ENCODE measurements around the gene MAP3K2.
A peak's percentile ranks its signal among the peaks of the same experiment; 100 is the strongest.

Gene MAP3K2

GRCh38 chr2:127397568-127398238 lies 9.9 kb upstream of the MAP3K2 start:
- H3K27me3 ChIP-seq (ENCODE audit: control insufficient read depth, insufficient read depth, low read length), result no peaks in the 10 kb centered on the region
- peaks cover 8% of the 10 kb centered on the region for H3K4me1 ChIP-seq (ENCODE audit: control insufficient read depth, insufficient read depth, low read length)
- no peak overlapping the region for H3K9ac ChIP-seq (ENCODE audit: low read length)
- H3K4me3 ChIP-seq (ENCODE audit: low read length), result no peak overlapping the region
- no peaks in the 10 kb centered on the region for H3K36me3 ChIP-seq (ENCODE audit: control insufficient read depth, insufficient read depth, low read length)
- no peak overlapping the region for H3K27ac ChIP-seq (ENCODE audit: low read depth, low read length)

- Histone ChIP-seq H3K36me3 (ENCODE audit: control insufficient read depth, insufficient read depth, low read length) (no peaks in the 10 kb centered on the region), H3K4me1 (ENCODE audit: control insufficient read depth, insufficient read depth, low read length) (peaks cover 3% of the 10 kb centered on the region), H3K4me3 (ENCODE audit: low read length) (no peak overlapping the region), H3K9ac (ENCODE audit: low read length) (no peak overlapping the region), H3K27me3 (ENCODE audit: control insufficient read depth, insufficient read depth, low read length) (no peaks in the 10 kb centered on the region), H3K27ac (ENCODE audit: low read depth, low read length) (no peak overlapping the region)
Observed at GRCh38 chr2:127394492-127394891, 6.7 kb upstream of the MAP3K2 start.

GRCh38 chr2:127392828-127393578 lies 5.2 kb upstream of the MAP3K2 start:
- Histone ChIP-seq H3K4me1 (ENCODE audit: control insufficient read depth, insufficient read depth, low read length) (no peaks in the 10 kb centered on the region), H3K4me3 (ENCODE audit: low read length) (no peak overlapping the region), H3K9ac (ENCODE audit: low read length) (no peak overlapping the region), H3K27ac (ENCODE audit: low read depth, low read length) (no peak overlapping the region), H3K27me3 (ENCODE audit: control insufficient read depth, insufficient read depth, low read length) (no peaks in the 10 kb centered on the region), H3K36me3 (ENCODE audit: control insufficient read depth, insufficient read depth, low read length) (no peaks in the 10 kb centered on the region)

GRCh38 chr2:127392133-127392827 lies 4.5 kb upstream of the MAP3K2 start:
- Histone ChIP-seq H3K9ac (ENCODE audit: low read length) (no peak overlapping the region), H3K4me3 (ENCODE audit: low read length) (no peak overlapping the region), H3K27ac (ENCODE audit: low read depth, low read length) (no peak overlapping the region), H3K4me1 (ENCODE audit: control insufficient read depth, insufficient read depth, low read length) (no peaks in the 10 kb centered on the region), H3K36me3 (ENCODE audit: control insufficient read depth, insufficient read depth, low read length) (no peaks in the 10 kb centered on the region), H3K27me3 (ENCODE audit: control insufficient read depth, insufficient read depth, low read length) (no peaks in the 10 kb centered on the region)

- H3K9ac ChIP-seq (ENCODE audit: low read length), result no peak overlapping the region
- H3K36me3 ChIP-seq (ENCODE audit: control insufficient read depth, insufficient read depth, low read length), result no peaks in the 10 kb centered on the region
- H3K4me1 ChIP-seq (ENCODE audit: control insufficient read depth, insufficient read depth, low read length), result peaks cover 3% of the 10 kb centered on the region
- H3K27me3 ChIP-seq (ENCODE audit: control insufficient read depth, insufficient read depth, low read length), result no peaks in the 10 kb centered on the region
- no peak overlapping the region for H3K4me3 ChIP-seq (ENCODE audit: low read length)
- H3K27ac ChIP-seq (ENCODE audit: low read depth, low read length), result no peak overlapping the region
Observed at GRCh38 chr2:127389778-127390435, 2.1 kb upstream of the MAP3K2 start.

GRCh38 chr2:127388423-127389164 lies 819 bp upstream of the MAP3K2 start:
- peak overlapping the region; percentile 68 for H3K4me3 ChIP-seq (ENCODE audit: low read length)
- H3K9ac ChIP-seq (ENCODE audit: low read length), result peak overlapping the region; percentile 88
- H3K4me1 ChIP-seq (ENCODE audit: control insufficient read depth, insufficient read depth, low read length), result peaks cover 3% of the 10 kb centered on the region
- H3K27ac ChIP-seq (ENCODE audit: low read depth, low read length), result peak overlapping the region; percentile 87
- no peaks in the 10 kb centered on the region for H3K27me3 ChIP-seq (ENCODE audit: control insufficient read depth, insufficient read depth, low read length)
- no peaks in the 10 kb centered on the region for H3K36me3 ChIP-seq (ENCODE audit: control insufficient read depth, insufficient read depth, low read length)

GRCh38 chr2:127386764-127387654 lies 766 bp downstream of the MAP3K2 start:
- peak overlapping the region; percentile 99 for H3K27ac ChIP-seq (ENCODE audit: low read depth, low read length)
- peak overlapping the region; percentile 87 for H3K4me3 ChIP-seq (ENCODE audit: low read length)
- no peaks in the 10 kb centered on the region for H3K27me3 ChIP-seq (ENCODE audit: control insufficient read depth, insufficient read depth, low read length)
- peaks cover 3% of the 10 kb centered on the region for H3K4me1 ChIP-seq (ENCODE audit: control insufficient read depth, insufficient read depth, low read length)
- no peaks in the 10 kb centered on the region for H3K36me3 ChIP-seq (ENCODE audit: control insufficient read depth, insufficient read depth, low read length)
- H3K9ac ChIP-seq (ENCODE audit: low read length), result peak overlapping the region; percentile 96

- Histone ChIP-seq H3K36me3 (ENCODE audit: control insufficient read depth, insufficient read depth, low read length) (no peaks in the 10 kb centered on the region), H3K4me1 (ENCODE audit: control insufficient read depth, insufficient read depth, low read length) (peaks cover 3% of the 10 kb centered on the region), H3K27ac (ENCODE audit: low read depth, low read length) (no peak overlapping the region), H3K4me3 (ENCODE audit: low read length) (peak overlapping the region; percentile 87), H3K27me3 (ENCODE audit: control insufficient read depth, insufficient read depth, low read length) (no peaks in the 10 kb centered on the region), H3K9ac (ENCODE audit: low read length) (no peak overlapping the region)
Observed at GRCh38 chr2:127386246-127386645, 1.5 kb downstream of the MAP3K2 start.

GRCh38 chr2:127384529-127384928 lies 3.2 kb downstream of the MAP3K2 start:
- H3K4me1 ChIP-seq (ENCODE audit: control insufficient read depth, insufficient read depth, low read length), result peaks cover 3% of the 10 kb centered on the region
- H3K4me3 ChIP-seq (ENCODE audit: low read length), result no peak overlapping the region
- H3K27ac ChIP-seq (ENCODE audit: low read depth, low read length), result no peak overlapping the region
- no peaks in the 10 kb centered on the region for H3K36me3 ChIP-seq (ENCODE audit: control insufficient read depth, insufficient read depth, low read length)
- H3K9ac ChIP-seq (ENCODE audit: low read length), result no peak overlapping the region
- no peaks in the 10 kb centered on the region for H3K27me3 ChIP-seq (ENCODE audit: control insufficient read depth, insufficient read depth, low read length)

GRCh38 chr2:127382831-127383230 lies 4.9 kb downstream of the MAP3K2 start:
- H3K27ac ChIP-seq (ENCODE audit: low read depth, low read length), result no peak overlapping the region
- no peak overlapping the region for H3K4me3 ChIP-seq (ENCODE audit: low read length)
- H3K9ac ChIP-seq (ENCODE audit: low read length), result no peak overlapping the region
- H3K36me3 ChIP-seq (ENCODE audit: control insufficient read depth, insufficient read depth, low read length), result no peaks in the 10 kb centered on the region
- peaks cover 3% of the 10 kb centered on the region for H3K4me1 ChIP-seq (ENCODE audit: control insufficient read depth, insufficient read depth, low read length)
- H3K27me3 ChIP-seq (ENCODE audit: control insufficient read depth, insufficient read depth, low read length), result no peaks in the 10 kb centered on the region

- Histone ChIP-seq H3K27me3 (ENCODE audit: control insufficient read depth, insufficient read depth, low read length) (no peaks in the 10 kb centered on the region), H3K4me1 (ENCODE audit: control insufficient read depth, insufficient read depth, low read length) (peaks cover 1% of the 10 kb centered on the region), H3K4me3 (ENCODE audit: low read length) (no peak overlapping the region), H3K36me3 (ENCODE audit: control insufficient read depth, insufficient read depth, low read length) (no peaks in the 10 kb centered on the region), H3K9ac (ENCODE audit: low read length) (no peak overlapping the region), H3K27ac (ENCODE audit: low read depth, low read length) (no peak overlapping the region)
Observed at GRCh38 chr2:127381762-127382161, 6.0 kb downstream of the MAP3K2 start.

All from rectal smooth muscle tissue (tissue), 1 donor.